GM18858 (cell line): ENCODE measurements around the gene GALNTL6.

Experiments
- ATAC-seq: cut with Tn5 transposase; IDR thresholded peaks from one replicate; pipeline ENCODE4 v1.9.1; 2021; ENCODE audit not compliant: unreplicated experiment

The GALNTL6 gene

DNA sequence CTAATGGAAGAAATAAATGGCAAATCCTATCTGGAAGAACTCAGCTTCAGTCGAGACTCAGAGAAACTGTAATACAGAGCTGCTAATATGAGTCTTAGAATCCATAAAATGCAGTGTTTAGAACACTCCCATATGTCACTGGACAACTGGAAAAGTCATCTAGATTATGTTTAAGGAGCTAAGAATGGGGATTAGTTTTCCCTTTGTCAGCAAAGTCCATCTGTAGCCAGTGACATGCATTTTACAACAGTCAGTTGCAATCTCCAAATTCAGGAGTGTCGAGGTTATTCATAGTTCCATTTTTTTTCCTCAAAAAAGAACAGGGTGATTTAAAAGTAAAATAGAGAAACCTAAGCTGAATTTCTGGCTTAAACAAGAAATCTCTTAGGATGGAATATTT lies 838.8 kb downstream of the GALNTL6 start:
- ATAC-seq: no peak

DNA sequence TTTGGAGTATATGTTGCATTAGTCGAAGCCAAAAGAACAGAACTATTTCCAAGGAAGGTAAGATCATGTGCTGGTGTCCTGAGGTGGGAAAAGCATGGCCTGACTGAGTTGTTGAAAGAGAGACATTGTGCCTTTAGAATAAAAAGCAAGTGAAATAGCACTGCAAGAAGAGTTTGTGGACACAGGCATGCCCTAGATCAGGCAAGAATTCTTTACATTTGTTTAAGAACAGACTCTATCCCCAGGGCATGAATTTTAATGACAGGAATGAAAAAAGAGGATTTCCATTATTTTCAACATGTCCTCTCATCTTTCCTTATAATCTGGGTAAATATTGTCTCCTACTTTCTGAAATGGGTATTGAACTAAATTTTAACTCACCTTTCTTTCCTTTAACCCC lies 839.2 kb downstream of the GALNTL6 start:
- no peak for ATAC-seq

DNA sequence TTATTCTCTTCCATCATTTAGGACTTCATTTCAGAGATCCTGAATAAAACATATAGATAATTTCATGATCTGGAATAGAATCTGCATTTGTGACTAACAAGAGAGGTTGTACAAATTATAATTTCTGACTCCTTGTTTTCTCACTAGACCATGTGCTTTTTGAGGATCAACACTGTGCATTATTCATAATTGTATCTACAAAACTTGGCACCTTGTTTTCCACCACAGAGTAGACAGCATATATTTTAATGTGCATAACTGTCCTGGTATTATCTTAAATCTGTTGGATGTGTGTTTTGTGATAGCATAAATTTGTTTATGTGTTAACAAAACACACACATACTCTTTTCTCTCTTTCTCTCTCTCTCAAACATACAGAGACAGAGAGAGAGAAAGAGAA lies 840.5 kb downstream of the GALNTL6 start:
- ATAC-seq: no peak

DNA sequence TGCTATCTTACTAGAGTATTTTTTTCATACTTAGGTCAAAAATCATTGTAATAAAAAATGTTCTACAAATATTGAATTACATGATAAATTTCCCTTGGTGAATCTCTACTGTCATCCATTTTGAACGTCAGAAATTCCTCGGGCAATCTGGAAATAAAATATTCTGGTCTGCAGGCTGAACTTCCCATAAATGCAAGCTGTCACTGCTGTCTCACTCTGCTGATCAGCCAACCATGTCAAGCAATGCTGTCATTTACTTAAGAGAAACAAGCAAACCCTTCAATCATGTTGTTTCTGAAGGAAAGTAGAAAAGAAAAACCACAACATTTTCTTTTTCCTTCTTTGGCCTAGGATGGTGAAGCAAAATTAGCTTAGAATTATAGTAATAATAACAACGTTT lies 841.3 kb downstream of the GALNTL6 start:
- ATAC-seq: no peak

DNA sequence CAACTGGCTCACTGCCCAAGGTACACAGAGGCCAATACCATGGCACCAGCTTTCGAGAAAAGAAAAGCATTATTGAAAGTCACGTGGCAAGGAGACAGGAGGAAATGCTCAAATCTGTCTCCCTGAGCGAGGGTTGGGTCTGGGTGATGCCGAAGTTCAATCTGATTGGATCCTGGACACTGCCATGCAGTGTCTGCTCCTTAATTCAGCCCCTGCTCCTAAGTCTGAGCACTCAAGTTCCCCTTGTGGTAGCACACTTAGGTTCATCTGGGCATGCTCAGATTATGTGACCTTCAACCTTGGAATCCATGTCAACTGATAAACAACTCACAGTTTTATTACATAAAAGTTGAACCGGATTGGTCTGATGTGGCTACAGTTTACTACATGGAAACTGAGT lies 842.9 kb downstream of the GALNTL6 start:
- no peak for ATAC-seq

DNA sequence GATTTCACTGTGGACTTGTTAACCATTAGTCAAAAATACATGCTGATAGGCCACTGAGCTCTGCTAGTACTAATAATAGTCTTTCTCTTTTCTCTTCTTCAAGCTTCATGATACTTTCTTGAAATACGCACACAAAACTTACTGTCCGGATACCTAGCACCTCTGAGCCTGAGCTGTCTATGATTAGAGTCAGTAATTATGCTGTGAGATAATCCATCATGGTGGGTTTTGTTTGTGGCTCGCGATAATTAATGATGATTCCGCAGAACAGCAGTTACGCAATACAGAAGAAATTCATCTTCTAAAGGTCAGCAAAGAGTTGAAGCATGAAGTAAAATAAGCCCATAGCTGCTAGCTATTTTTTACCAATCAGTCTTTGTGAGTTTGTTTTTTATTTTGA lies 843.9 kb downstream of the GALNTL6 start:
- no peak for ATAC-seq

DNA sequence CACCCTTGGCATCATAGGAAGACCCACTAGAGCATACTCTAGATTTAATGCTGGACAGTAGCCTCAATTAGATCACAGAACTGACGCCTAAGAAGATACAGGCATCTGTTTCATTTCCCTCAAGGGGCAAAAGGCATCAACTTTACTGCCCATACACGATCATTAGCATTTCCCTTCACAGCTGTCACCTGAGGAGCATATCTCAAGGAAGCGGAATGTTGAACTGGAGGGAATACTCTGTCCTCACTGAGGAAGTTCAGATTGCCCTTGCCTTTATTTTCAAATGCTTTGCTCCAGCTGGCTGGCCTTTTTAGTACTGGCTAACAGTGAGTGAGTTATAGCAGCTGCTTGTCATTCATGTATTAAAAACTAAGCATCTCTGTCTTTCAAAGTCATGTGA lies 847.0 kb downstream of the GALNTL6 start:
- no peak for ATAC-seq

DNA sequence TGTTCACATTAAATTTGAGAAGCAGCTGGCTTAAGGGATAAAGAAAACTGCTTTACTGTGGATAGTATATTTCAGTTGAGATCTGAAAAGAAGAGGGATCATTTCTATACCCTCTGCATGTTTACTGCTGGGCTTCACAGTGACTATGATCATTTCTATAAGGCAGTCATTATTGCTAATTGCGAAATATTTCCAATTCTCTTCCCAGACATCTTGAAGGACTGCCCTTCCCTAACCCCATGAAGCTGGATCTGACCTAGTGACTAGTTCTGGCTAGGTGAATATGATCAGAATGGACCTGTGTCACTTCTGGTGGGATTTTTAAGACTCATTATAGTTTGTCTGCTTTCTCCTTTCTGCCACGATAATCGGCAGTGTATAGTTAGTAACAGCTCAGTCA lies 848.9 kb downstream of the GALNTL6 start:
- ATAC-seq: no peak

DNA sequence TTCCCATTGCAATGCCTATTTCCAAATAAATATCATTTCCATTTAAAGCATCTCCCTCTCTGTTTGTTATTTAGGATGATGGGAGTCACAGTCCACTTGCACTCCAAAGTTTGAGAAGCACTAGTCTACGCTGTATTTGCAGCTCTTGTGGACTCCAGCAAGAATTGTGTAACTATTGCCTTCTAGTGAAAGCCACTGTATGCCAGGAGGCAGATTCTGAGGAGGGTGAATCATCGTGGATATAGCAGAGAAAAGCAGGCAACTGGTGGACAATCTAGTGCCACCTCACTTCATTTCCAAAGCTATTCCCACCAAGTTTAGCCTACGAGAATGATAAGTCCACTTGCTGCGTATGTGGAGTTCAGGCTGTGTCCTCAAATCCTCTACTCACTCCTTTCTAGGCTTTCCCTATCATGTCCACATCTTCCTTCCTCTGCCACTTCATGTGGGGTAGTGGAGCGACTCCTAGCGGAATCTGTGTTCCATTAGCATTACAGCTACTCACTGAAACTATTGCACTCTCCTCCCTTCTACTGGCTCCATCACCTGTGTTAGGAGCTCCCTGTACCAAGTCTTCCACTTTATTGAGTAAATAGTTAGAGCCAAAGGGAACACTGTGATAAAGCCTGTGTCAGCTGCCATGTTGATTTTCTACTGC lies 853.6 kb downstream of the GALNTL6 start:
- ATAC-seq: no peak

DNA sequence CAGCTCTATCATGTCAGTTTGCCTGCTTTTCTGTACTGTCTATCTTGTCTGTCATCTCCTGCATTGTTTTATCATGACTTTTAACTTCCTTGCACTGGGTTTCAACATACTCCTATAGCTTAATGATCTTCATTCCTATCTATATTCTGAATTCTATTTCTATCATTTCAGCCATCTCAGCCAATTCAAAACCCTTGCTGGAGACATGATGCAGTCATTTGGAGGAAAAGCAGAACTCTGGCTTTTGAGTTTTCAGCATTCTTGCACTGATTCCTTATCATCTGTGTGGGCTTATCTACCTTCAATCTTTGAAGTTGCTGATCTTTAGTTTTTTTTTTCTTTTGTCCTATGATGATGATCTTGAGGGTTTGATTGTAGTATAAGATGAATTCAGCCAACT lies 861.6 kb downstream of the GALNTL6 start:
- no peak for ATAC-seq

DNA sequence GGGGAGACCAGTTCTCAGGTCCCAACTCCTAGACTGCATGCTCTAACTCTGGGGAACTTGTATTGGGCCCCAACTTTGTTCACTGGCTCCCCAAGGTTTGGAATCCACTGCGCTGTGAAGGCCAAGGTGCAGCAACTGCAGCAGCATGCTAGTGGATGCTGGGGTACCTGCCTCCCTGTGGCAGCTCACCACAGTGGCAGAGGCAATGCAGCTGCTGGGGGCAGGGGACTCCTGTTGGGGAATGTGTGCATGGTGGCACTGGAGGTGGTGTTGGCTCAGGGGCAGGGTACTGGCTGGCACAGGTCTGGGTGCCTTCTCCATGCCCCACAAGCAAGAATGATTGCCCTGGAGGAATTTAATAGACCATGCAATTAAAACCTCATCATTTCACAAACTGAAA lies 862.0 kb downstream of the GALNTL6 start:
- ATAC-seq: no peak

DNA sequence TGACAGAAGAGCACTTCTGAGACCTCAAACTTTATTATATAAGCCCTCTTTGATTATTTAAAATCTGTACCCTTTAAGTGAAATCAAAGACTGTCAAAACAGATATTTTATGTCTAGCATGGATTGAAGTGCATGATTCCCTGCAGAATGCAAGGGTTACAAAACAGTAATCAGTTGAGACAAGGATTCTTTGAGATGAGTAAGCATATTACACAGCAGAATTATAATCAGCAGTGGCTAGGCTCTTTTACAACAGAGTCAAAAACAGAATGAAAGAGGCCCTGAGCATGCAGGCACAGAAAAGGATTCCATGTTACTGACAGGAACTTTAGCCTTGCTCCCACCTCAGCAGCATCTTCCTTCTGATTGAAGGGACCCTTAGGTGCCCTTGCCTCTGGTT lies 867.5 kb downstream of the GALNTL6 start:
- no peak for ATAC-seq

DNA sequence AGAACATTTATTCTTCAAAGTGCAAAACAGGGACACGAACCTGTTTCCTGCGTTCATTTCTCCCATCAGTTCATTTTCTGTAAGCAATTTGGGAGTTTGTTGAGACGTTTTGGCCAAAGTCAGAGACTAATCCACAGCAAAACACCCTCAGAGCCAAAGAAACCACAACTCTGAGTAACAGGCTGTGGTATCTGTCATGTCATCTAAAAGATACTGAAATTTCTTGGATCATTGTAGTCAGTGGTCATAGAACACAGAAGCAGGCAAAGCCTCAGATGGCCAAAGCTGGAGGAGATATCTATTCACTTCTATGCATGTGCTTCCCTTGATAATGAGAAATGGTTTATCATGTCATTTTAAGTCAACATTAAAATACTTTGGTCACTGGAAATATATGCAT lies 869.8 kb downstream of the GALNTL6 start:
- ATAC-seq: no peak

DNA sequence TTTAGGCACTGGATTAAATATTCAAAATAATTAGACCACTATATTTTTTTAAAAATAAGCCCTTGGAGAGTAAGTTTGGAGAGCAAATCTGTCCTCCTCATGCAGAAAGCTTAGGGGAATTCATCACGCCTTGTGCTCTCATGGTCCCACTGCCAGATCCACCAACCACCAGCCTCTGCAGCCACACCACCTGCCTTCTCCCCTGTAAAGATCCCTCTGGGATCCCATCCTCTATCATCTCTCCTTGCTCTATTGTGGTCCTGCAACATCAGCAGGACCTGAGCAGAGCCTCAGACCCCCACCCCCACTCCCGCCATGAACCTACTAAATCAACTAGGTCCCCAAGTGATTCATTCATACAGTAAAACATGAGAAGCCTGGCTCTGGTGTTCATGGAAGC lies 872.8 kb downstream of the GALNTL6 start:
- ATAC-seq: no peak

DNA sequence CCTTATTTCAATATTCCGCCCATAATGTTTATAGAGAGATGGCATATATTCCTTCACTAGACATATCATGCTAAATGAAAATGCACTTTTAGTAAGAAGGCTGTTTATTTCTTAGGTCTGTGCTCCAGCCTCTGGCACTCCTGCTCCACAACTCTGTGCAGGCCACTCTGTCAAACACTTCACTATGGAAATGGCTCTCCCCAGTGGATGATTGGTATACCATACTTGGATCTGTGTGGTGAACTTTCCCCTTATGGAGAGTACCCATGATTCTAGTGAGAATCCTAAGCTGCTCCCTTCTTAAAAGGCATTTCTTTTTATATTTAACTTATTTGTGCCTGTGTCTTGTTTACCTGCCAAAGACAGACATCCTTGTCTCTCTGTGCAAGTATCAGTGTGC lies 875.3 kb downstream of the GALNTL6 start:
- ATAC-seq: no peak

DNA sequence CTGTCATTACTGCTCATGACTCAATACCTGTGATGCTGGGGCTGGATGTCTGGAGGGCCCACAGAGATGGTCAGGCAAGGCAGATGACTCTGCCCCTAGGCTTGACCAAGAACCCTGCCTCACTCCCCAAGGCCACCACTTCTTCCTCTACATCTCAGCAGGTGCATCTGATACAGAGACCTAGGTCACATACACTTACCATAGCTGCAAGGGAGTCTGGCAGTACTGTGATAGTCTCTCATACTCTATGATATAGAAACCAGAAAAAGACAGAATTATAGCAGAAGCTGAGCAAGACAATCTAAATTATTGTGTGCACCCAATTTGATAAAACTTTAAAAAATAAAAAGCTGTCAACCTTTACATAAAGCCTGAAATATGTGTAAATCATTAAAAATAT lies 878.3 kb downstream of the GALNTL6 start:
- no peak for ATAC-seq

DNA sequence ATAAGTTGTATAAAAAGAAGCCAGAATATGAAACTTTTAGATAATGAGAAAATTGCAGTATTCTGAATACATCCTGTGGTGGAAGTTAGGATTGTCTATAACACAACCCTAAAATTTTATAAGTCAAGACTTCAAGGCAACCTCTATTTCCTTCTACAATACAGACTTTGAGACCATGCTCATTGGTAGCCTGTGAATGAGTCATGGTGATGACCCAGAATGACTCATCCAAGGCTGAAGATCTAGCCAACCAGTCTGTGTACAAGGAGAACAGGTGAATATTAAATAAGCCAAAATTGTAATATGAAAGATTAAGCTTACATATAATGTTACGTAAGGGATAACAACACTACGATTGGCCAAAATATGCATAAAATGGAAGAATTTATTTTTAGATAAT lies 879.5 kb downstream of the GALNTL6 start:
- no peak for ATAC-seq

DNA sequence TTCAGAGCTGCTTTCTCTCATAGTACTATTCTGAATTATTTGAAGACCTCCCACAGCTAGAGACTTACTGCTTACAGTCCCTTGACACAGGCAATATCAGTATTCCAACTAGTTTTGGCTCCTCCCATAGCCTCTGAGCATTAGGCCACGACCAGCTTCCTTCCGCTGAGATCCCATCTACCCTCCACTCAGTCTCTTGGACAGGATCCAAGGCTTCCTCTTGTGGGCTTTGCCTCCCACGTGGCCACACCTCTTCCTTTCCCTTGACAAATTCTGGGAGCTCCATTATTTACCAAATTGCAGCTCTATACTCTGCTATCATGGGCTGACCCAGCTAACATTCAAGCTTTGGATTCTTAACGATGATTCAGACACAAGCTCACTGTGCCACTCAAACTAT lies 885.1 kb downstream of the GALNTL6 start:
- ATAC-seq: no peak

DNA sequence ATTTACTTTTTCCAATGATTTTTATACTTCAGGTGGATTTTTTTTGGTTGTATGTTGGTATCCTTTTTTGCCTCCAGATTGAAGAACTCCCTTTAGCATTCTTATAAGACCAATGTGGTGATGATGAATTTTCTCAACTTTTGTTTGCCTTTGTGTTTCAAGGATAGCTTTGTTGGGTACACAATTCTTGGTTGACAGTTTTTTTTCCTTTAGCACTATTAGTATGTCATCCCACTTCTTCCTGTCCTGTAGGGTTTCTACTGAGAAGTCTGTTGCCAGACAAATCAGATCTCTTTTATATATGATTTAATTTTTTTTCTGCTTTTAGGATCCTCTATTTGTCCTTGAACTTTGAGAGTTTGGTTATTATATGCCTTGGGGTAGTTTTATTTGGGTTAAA lies 892.4 kb downstream of the GALNTL6 start:
- ATAC-seq: no peak

DNA sequence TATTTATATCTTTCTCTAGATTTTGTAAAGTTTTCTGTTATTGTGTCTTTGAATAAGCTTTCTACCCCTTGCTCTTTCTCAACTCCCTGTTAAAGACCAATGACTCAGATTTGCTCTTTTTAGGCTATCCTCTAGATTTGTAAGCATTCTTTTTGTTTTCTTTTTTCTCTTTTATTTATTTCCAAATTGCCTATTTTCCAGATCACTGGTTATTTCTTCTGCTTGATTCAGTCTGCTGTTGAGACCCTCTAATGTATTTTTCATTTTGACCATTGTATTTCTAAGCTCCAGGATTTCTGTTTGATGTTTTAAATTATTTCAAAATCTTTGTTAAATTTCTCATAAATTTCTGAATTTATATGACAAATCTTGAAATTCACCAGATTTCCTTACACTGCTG lies 892.8 kb downstream of the GALNTL6 start:
- ATAC-seq: no peak

DNA sequence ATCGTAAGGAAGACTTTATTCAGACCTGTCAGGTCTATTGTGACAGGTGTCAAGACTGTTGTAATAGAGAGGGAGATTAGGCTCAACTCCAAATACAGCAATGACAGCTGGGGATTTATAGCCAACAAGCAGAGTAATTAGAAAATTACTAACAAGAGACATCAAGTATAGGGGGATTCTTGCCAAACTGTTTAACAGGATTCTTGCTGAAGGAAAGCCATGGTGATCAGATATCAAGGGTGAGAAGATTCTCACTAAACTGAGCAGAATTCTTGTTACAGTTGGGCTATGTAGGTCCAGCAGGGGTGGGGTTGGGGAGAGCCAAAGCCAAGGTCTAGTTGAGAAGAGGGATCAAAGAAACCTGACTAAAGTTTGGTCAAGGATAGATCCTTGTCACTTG lies 894.4 kb downstream of the GALNTL6 start:
- ATAC-seq: no peak

DNA sequence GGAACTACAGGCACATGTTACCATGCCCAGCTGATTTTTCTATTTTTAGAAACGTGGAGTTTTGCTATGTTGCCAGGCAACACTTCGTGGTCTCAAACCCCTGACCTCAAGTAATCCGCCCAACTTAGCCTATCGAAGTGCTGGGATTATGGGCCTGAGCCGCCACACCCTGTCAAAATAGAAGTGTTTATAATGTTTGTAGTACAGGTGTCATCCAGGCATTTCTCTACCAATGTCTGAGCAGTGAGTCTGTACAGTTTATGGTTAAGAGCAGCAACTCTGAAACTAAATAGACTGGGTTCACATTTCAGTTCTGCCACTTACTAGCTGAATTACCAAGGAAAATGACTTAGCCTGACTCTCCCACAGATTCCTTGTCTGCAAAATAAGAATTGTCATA lies 895.0 kb downstream of the GALNTL6 start:
- no peak for ATAC-seq

DNA sequence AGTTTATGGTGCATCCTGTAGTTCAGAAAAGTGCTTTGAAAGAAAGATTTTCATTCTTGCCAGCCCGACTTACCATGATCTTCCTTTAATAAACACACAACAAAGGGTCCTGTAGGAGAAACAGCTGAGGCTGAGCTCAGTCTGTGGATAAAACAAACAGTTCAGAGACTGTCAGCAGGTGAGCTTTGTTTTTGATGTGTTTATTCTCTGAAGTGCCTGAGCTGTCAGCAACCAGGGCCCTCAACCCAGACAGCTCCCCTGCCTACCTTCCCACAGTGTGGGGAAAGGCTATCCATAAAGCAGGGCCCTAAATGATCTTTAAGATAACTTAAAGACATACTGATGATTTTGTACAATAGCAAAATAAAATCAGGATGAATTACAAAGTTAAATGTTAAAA lies 896.2 kb downstream of the GALNTL6 start:
- no peak for ATAC-seq

DNA sequence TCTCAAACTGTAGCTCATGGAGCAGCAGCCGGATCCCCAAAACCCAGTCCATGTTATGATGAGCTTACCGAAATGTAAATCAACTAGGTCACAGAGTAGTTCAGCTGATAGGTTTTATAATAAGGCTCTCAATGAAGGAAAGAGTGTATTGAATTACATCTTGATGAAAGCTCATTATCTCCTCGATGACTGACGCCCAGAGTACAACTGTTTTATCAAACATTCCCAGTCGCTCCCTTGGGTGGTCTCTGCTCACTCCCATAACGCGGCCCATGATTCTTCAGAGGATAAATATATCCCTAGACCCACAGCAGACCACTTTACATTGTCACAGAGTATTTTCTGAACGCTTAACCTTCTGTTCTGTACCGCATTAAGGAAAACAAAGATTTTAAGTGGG lies 903.1 kb downstream of the GALNTL6 start:
- ATAC-seq: no peak
